NCI-H446 treated with DMSO at 0.1 percent for 48 hours (cell line): ENCODE results near the gene NDUFV1.
A peak's percentile ranks its signal among the peaks of the same experiment; 100 is the strongest.
"Not testable (repeated sequence)": the region's sequence is repeated elsewhere in the genome, so short reads cannot be mapped to it uniquely, and the experiment has no call there.

ENCODE experiments used
- DNase-seq: peaks from one replicate; lab custom pipeline; 2025; lab: John Stamatoyannopoulos, UW

The NDUFV1 gene

DNA sequence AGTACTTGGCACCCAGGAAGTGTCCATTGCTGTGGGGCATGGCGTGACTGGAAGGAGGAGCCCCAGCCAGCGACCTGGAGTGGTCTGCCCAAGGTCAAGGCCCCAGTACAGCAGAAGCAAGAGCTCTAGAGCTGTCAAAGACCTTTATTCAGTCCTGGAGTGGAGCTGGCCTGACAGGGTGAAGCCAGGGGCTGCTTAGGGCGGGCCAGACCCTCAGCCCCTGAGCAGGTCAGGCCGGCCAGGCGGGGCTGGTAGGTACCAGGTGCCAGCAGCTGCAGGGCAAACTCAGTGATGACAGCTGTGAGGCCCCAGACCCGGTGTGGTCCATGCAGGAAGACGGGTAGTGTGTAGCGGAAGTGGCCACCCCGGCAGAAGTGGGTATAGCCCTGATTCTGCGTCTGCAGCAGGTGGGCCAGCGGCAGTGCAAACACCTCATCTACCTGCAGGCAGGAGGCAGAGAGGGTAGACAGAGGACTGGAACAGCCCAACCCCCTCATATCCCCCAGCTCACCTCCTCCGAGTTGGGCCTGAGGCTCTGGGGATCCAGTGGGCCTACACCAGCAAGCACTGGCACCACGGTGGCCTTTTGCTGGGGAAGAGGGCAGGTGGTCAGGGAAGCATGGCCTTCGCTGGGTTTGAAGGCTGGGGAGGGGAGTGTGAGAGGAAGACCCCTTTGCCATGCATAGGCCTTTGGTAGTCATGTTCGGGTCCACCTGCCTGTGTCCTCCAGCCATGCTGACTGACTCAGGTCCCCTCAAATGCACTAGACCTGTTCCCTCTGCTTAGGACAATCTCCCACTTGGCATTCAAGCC, 21.3 kb downstream of the NDUFV1 start:
- DNase-seq = no peak

DNA sequence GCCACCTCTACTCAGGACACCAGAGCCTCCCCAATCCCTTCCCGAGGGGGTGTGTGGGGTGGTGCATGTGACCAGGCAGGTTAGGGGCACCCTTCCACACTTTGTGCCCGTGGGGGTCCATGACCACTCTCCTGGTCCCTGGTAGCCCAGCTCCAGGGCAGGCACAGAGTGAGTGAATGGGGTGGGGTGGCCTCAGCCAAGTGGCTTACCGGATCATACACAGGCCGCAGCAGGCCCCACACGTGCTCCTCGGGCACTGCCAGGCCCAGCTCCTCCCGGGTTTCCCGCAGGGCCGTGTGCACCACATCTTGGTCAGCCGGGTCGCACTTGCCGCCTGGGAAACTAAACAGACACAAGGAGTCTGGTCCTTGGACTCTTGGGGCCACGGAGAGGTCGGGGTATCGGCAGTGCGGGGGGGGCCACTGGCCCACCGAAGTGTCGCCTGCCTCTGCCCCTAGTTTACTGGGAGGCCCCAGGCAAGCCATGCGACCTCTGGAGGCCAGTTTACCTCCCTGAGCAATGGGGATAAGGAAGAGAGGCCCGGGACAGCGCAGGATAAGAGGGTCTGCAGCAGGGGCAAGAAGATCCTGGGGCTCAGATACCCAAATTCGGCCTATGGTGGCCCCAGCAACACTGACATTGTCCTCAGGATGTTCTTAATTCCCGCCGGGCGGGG, 22.1 kb downstream of the NDUFV1 start:
- DNase-seq = no peak

DNA sequence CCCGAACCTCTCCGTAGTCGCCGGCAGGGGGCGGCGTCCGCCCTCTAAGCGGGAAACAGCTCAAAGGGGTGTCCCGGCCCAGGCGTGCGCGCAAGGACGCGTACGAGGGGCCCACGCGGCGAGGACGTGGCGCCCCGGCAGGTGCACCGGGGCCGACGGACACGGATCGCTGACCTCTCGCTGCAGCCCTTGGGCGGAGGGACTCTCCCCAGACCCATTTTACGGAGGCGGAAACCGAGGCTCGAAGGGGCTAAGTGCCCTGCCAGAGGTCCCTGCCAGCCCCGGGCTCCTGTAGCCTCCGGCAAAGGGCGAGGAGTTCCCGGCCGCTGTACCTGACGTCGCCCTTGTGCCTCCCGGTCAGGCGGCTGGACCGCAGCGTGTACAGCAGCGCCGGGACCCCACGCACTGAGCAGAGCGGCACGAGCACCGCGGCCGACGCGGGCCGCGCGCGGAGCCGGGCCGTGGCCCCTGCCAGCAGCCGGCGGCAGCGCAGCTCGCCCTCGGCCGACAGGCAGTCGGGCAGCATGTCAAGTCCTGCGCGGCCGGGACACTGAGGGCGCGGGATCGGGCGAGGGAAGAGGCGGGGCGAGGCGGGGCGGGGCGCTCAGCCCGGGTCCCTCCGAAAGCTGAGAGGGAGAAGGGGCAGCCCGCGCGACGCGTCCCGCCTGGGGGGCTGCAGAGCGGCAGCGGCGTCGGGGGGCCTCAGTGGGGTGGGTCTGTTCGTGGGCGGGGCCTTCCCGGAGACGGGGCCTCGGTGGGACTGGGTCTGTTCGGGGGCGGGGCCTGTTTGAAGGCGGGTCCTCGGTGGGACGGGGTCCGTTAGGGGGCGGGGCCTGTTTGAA, 22.9 kb downstream of the NDUFV1 start, which contains the start of gene NUDT8:
TSS of gene NUDT8 (minus strand) at position 552 of the 842 bp plus-strand sequence. CDS start at position 526, 26 bp downstream.
- peak; percentile 30 for DNase-seq

DNA sequence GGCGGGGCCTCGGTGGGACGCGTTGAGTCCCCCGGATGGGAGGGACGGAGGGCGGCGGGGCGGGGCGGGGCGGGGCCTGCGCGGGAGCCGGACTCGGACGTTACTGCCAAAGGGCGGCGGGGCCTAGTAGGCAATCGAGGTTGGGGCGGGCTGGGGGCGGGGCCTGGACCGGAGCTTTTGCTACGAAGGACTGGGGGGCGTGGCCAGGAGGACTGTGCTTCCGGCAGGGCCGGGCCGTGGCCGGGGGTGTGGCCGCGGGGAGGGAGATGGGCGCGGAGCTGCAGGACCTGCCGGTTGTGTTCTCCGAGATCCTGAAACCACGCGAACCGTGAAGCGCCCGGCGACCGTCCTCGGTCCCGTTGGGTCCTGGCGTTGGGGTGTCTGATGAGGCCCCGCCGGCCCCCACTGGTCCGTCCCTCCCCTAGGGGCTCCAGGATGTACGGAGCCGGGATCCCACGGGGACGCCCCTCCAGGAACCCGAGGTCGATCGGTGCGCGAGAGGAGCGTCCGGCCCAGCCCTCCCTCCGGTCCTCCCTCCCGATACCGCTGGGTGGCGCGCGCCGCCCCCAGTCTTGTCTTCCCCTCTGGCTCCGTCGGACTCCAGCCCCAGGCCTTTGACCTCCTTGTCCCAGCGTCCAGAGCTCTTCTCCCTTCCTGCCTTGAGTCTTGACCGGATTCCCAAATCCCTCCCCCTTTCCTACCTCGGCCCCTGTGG, 23.6 kb downstream of the NDUFV1 start:
- peak; percentile 93 for DNase-seq

DNA sequence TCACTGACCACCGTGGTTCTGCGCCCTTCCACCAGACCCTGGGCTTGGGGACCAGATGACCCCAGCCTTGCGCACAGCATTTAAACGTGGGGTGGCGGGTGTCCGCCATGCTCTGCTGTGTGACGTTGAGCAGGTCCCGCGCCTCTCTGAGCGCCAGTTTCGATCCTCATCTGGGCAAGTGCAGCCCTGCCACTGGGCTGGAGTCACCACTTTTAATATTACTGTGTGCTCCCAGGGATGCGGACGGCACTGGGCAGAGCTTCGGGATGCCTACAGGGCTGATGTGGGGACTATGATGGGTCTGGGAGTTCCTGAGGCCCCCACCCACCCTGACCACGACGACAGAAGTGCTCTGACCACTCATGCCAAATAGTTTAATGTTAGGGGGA, 24.2 kb downstream of the NDUFV1 start:
- DNase-seq = no peak

DNA sequence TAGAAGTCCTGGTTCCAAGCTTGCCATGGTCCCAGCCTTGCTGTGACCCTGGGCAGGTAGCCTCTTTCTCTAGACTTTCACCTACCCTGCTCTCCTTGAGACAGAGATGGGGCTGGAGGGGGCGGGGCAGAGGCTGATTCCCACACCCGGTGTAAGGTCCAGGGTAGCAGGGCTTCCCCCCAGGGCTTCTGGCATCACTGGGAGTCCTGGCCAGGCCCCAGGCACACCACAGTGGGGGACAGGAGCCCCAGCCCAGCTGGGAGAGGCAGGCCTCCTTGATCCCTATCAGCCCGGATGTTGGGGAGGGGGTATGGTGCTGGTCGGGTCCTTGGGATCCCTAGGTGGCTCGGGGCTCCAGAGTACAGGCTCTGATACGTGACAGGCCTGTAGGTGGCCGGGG, 24.7 kb downstream of the NDUFV1 start:
- no peak for DNase-seq

DNA sequence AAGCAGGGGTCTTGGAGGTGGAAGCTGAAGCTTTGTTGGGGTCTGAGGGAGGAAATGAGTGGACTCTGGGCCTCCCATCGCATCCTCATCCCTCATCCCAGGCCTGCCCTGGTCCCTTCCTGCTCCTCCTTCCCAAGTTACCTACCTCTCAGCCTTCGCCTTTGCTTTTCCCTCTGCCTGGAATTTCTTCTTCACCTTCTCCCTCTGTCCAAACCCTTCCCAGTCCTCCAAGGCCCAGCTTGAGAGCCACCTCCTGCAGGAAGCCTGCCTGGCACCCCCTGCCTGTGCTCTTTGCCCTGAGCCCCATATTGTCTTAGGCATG, 25.1 kb downstream of the NDUFV1 start:
- DNase-seq = no peak

DNA sequence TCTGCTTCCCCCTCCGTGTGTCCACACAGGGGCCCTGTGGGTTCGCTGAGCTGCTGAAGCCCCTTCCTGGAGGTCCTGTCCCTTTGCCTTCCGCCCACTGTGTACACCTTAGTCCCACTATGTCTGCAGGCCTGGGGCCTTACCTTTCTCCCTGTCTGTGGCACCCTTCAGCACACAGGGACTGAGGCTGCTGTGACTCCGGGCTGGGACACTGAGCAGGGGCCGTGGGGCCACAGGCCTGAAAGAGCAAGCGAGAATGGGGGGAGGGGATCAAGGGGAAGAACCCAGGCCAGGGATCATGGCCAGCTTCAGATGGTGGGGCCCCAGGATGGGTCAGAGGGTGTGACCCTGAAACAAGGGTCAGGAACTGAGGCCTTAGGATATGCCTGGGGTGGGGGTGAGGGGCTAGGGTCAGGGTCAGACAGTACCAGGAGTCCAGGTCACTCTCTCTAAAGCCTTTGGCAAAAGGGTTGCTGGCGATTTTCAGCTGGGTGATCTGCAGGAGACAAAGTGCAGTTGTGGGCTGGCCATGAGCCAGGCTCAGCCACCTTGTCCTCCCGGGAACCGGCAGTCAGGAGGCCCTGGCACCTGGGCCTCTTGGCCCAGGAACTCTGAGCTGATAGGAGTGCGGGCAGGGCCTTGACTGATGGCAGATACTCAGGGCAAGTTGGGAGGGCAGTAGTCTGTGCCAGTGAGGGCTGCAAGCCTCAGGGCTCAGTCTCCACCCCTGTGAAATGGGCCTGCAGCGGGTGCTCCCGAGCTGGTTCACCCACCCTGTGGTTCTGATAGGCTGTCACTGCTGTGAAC, 25.6 kb downstream of the NDUFV1 start:
- no peak for DNase-seq

DNA sequence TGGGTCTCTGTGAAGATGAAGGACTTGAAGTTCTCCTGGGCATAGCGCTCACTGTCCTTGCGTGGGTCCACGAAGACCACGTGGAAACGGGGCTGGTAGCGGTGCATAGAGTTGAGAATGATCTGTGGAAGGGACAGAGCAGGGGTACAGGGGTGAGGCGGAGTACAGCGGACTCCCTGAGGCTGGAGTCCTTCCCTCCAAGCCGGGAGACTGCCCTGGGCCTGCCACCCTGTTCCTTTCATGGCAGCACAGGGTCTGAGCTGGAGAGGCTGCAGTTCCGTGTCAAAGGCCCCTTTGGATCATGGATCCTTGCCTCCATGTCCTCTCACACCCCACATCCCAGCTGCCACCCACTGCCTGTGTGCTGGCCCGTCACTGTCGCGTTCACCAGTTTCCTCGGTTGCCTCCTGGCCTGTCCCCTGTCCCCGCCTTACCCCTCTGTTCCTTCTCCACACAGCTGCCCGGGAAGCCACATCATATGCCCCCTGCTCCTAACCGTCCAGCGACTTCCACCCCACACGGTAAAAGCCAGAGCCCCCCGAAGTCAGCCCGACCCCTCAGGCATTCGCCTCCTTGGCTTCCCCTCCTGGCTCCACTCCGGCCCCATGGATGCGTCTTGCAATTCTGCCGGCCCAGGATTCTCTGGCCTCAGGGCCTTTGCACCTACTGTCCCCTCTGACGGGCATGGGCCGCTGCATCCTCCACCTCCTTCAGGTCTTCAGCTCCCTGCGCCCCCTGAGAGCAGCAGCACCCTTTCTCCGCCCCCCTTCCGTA, 26.4 kb downstream of the NDUFV1 start:
- DNase-seq = no peak

DNA sequence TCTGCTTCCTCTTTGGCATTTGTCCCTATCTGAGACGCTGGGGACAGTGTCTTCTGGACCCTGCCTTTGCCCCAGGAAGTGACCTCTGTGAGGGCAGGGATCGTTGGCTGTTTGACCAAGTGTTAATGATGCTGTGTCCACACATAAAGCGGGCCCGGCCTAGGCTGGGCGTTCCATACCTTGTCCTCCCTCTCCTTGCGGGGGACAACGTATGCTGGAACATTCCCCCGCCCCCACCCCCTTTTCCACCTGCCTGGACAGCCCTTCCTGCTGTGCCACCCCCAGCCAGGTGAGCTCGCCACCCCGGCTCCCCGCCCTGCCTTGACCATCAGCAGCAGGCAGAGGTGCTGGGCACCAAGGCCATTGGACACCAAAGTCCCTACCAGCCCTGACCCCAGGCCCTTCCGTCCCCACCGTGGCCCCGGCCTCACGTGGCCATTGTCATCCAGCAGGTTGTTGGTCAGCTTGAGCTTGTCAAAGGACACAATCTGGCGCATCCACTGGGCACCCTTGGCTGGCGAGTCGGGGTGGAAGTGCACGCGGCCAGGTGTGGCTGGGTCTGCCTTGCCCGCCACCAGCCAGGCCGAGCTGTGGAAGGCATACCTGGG, 27.1 kb downstream of the NDUFV1 start:
- DNase-seq = no peak

DNA sequence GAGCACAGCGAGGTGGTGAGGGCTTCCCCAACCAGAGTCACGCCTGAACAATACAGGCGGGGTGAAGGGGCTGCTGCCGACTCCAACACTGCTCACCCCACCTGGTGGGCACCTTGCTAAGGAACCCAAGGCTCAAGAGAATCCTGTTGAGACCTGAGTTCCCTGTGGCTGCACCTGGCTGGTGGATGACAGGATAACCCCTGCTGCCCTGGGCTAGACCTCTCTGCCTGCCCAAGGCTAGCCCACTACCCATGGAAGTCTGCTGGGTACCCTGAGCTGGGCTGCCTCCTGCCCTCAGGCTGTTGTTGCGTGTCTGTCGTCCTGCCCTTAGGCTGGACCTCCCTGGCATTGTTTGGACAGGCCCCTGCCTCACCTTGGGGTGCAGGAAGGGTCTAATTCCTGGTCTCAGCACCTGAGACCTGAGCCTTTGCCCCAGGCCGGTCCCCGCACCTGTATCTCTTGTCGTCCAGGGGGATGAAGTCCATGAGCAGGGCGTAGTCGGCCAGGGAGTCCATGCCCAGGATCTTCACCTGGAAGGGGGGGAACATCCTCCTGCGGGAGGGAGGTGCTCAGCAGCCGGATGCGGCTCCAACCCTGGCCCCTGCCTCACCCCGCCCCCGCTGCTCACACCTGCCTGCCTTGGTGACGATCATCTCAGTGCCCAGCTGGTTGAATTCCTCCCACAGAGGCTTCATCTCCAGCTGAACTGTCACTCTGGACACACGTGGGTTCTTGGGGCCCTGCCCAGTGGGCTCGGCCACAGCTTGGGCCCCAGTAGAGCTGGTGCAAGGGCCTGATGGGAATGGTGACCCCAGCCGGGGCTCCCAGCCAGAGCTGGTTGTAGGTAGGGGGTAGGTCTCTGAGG, 27.9 kb downstream of the NDUFV1 start:
- DNase-seq = no peak

DNA sequence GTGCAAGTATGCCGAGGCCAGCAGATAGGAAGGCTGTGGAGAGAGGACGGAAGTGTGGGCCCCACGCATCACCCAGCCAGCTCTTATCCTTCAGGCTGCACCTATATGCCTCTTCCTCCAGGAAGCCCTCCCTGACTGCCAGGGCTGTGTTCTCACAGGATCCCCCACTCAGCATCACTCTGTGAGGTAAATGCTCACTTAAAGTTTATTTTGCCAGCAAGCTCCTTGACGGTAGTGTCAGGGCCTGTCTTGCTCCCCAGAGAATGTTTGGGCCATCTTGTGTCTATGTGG, 28.4 kb downstream of the NDUFV1 start:
- no peak for DNase-seq

DNA sequence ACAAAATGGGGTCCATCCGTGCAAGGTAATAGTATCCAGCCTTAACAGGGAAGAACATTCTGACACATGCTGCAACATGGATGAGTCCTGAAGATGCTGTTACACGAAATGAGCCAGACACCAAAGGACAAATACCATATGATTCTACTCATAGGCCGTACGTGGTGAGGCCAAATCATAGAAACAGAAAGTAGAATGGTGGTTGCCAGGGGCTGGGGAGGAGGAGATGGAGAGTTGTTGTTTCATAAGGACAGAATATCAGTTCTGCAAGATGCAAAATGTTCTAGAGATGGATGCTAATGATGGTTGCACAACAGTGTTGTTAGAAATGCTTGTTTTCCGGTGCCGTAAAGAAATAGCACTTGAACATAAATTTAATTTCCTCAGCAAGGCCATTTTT, 30.2 kb downstream of the NDUFV1 start:
- DNase-seq = no peak

DNA sequence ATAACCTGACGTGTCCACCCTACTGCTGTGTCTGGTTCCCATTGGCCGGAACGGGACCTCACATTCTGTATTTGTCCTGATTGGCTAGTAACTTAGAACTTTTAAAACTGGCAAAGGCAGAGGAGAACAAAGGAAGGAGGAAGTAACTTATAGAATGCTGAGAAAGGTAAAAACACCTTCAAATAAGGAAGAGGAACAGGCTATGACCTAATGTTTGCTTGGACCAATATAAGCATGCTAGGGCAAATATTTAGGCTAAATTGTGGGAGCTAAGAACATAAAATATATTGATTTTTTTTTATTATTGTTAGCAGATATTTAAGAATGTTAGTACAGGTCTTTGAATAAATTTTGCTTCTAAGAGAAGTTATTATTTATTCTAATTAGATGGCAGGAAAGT, 30.7 kb downstream of the NDUFV1 start:
- DNase-seq = not testable (repeated sequence)

DNA sequence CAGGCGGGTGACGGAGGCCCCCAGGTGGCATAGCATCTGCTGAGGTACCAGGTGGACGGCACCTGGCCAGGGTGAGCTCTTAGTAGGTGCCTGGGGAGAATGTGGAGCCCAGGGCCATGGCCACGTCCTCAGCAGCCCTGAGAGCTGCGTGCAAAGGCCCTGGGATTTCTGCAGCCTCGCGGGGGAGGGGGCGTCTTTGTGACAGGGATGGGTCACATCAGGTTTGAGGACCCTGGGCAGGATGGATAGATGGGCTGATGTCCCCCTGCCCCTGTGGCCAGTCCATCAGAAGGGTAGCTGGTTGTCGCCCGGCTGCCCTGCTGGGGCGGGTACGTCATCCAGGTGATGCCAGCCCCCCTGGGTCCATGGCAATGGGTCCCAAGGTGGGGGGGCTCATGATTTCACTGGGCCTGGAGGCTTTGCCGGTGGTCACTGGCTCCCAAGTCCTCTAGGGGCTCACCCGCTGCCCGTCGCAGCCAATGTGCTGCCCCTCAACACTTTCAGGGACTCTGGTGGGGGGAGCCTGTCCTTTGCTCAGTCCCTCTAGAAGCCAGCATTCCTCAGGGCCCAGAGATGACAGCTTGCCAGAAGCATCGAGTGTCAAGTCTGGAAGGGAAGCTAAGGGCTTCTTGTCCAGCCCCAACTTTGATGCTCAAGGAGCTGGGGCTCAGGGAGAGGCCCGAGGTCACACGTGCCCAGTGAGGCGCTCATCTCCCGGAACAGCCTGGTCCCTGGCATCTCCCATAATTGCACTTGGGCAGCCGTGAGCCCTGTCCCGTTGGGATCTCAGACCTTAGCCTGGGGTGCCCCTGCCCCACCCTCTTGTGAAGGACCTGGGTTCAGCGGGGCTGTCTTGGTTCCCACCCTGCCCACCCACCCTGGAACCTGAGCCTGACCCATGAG, 32.0 kb downstream of the NDUFV1 start:
- no peak for DNase-seq

DNA sequence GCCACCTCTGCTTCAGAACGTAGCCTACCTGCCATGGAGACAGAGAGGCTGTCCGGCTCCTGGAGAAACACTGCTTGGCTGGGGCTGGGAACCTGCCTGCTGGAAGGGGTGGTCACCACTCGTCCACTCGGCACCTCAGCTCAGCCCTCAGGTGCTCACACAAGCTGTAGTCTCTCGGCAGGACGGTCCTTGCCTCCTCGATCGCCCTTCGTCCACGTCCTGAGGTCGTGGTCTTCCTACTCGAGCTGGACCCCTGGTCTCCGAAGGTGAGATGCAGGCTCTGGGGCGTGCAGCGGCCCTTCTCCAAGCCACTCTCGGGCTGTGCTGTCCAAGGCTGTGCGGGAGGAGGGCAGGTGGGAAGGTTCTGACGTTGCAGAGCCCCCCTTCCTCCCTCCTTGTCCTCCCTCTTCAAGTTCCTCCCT, 32.7 kb downstream of the NDUFV1 start, which contains the start of gene TBX10:
TSS of gene TBX10 (minus strand) at position 326 of the 422 bp plus-strand sequence. CDS start at position 35, 291 bp downstream.
- DNase-seq = no peak

DNA sequence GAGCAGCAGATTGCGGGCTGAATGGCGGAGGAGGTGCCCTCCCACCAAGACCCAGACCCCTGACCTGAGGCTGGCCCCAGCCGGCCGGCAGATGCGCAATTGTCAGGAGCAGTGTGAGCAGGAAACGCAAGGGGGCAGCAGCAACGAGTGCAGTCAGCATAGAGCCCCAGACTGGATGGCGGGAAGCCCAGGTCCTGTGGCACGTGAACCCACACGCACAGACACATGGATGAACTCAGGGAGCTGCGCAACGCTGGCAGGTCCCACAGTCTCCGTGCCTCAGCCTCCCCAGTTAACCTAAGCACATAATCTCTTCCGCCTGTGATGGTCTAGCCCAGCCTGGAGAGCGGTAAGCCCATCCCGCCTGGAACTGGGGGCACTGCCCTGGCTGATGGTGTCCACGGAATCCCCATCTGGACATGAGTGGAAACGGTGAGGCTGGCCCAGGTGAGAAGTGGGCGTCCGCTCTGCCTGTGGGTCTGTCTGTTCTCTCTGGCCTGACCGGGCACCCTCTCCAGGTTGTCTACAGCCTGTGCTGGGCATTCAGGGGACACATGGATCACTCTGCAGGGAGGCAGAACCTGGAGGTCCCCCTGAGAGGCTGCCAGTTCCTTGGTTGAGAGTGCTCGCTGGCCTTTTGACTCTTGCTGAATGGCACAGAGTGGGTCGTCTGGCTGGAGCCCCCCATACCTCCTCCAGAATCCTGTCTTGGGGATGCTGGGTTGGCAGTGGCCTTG, 33.5 kb downstream of the NDUFV1 start:
- no peak for DNase-seq
